A549 treated with AZD9567 at 1 μM for 4 hours (cell line): ENCODE measurements around the gene DDX17. TPM values are rescaled to one million over a fixed set of nuclear protein-coding genes. Genes with fewer than 3 reads are reported as not detected.

Experiments used
- total RNA-seq: library from RNA; stranded (reverse); fragments of 200-300 nt; extraction: Qiagen RNA extraction; gene quantifications from 5 replicates; pipeline ENCODE4 v1.2.3, GENCODE V29; 2022; ENCODE audit not compliant: insufficient read depth

Gene DDX17
- 85.8 to 110 TPM (median 87.2 TPM) in 5 replicates for total RNA-seq

DNA sequence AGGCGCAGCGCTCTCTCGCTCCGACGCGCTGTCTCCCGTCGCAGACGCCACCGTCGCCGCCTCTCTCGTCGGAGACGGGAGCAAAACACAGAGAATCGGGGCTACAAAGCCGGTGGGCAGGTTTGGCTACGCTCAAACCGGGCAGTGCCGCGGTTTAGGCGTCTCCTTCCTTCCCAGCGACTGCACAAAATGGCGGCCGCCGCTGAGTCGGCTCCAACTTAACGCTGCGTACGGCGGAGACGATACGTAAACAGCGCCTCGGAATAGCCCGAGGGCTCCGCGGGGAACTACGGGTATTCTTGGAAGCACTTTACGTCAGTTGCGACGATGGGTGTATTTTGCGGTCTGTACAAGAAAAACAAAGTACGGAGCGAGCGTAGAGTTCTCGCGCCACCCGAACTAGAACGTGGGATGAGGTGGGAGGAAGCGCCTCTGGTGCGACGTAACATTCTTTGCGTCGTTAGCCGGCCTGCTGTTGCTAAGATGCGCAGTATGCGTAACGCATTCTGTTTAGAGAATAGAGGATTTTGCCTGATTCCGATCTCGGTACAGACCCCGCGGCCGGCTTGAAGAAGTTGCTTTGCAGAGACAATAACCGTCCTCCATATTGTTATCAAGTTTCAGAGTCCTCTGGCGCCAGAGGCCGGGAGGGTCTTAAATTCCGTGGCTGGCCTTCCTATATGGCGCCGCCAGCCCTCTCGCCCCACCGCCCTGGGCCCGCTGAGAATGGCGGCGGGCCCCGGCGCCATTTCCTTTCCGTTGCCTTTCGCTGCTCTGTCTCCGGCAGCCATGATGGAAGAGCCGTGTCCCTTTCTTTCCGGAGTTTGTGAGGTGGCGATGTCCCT, at the start of gene DDX17:
TSS of gene DDX17 (minus strand) at position 194 of the 845 bp plus-strand sequence.

GRCh38 chr22:38467904-38468442, 38.1 kb downstream of the DDX17 start, which contains the start of gene KDELR3:
Gene KDELR3, plus strand, starts transcription at chr22:38468096. Its CDS starts 138 bp downstream, at chr22:38468234.

GRCh38 chr22:38455076-38455529, 51.0 kb downstream of the DDX17 start, which contains the start of gene KCNJ4:
Gene KCNJ4, minus strand, starts transcription at chr22:38455199. Its CDS starts 27,067 bp downstream, at chr22:38428132.

Other genes starting within 250 kb of the DDX17 start
- 39.3 to 54.9 TPM (median 51.4 TPM) in 5 replicates for gene TMEM184B, start 233.3 kb downstream of the DDX17 start, total RNA-seq
- 62.6 to 100 TPM (median 97.0 TPM) in 5 replicates for gene CSNK1E, start 188.9 kb downstream of the DDX17 start, total RNA-seq
- gene KCNJ4, start 51.1 kb downstream of the DDX17 start, total RNA-seq = 0.37 to 0.71 TPM (median 0.52 TPM) in 4 of 5 replicates, not detected in the other
- 16.2 to 22.1 TPM (median 19.3 TPM) in 5 replicates for gene KDELR3, start 38.2 kb downstream of the DDX17 start, total RNA-seq
- 2.6 to 4.4 TPM (median 3.2 TPM) in 4 of 5 replicates, not detected in the other for gene DMC1, start 63.9 kb upstream of the DDX17 start, total RNA-seq
- gene FAM227A, start 150.1 kb upstream of the DDX17 start, total RNA-seq = 0.67 to 1.0 TPM (median 0.85 TPM) in 4 of 5 replicates, not detected in the other
- gene CBY1, start 150.3 kb upstream of the DDX17 start, total RNA-seq = 16.6 to 19.8 TPM (median 17.0 TPM) in 5 replicates
- gene TOMM22, start 175.6 kb upstream of the DDX17 start, total RNA-seq = 68.2 to 99.2 TPM (median 68.9 TPM) in 5 replicates
- gene JOSD1, start 194.6 kb upstream of the DDX17 start, total RNA-seq = 26.2 to 44.2 TPM (median 28.3 TPM) in 5 replicates
- 7.7 to 10.6 TPM (median 8.8 TPM) in 5 replicates for gene GTPBP1, start 199.6 kb upstream of the DDX17 start, total RNA-seq
- 21.9 to 38.3 TPM (median 35.5 TPM) in 5 replicates for gene SUN2, start 249.7 kb upstream of the DDX17 start, total RNA-seq